ENCODE measurements around the gene NHEJ1.
A peak's percentile ranks its signal among the peaks of the same experiment; 100 is the strongest.

NHEJ1 gene

DNA sequence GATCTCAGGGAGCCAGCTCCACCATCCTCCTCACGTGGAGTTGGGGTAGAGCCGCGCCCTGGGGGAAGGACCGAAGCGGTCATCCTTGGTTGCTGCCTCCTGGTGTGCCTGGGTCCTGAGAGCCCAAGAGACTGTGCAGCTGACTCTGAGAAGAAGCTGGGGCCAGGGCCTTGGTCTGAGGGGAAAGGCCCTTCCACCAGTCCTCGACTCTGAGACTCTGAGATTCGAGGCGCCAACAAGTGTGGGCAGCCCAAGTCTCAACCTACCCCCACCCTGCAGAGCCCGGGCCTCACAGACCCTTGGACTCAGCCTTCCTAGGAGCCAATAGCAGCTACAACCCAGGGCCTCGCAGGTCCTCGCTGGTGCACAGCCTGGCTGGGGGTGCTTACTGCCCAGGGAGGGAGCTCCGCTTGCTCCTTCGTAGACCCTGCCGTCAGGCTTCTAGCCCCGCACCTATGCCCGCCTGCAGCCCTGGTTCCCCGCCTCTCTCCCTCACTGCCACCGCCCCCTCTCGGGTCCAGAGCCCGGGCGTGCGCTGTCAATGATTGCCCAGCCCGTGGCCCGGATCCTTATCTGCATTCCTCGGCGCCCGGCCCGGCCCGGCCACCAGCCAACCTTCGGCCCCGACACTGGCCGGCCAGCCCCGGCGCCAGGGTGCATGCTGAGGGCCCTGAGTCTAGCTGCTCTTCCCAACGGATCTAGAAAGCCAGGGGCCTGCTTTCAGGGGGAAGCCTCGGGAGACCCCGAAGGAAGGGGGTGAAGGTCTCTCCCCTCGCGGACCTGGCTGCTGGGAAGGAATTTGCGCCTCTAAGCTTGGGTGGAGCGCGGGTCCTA is 101.9 kb downstream of the NHEJ1 start:
- no peak for DNase-seq (ENCODE audit: low read depth in 2 of 2)

DNA sequence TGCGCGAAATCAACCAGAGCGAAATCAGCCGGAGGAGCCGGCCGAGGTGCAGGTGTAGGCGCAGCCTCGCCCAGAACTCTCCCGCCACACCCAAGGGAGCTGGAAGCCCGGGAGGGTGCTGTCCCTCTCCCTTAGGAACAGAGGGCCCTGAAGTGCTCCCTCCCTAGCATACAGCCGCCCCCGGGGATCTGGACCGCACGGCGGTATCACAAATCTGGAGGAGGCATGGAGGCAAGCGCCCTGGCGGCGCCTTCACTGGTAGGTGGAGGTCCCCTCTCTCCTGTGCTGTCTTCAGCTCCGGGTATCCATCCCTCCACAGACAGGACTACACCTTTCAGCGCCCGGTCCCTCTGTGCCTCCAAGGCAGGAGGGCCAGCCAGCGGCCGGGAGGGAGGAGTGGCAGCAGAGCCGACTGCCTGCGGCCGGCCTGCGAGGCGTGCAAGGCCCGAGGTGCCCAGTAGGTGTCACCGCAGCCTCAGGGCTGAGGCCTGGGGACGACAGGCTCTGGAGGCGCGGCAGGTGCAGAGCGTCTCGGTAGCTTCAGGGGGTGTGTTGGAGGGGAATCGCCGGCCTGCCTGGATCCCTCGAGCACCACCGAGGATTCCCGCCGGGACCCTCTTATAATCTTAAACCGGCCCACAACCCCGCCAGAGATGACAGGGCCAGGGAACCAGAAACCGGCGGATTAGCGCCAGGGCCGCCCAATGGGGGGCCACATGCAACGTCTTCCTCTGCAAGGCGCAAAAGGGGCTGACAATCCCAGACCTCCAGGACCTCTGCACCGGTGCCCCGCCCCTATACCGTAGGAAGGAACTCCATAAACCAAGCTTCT is 102.7 kb downstream of the NHEJ1 start:
- DNase-seq (ENCODE audit: low read depth in 2 of 2) = peak; percentile 66 to 75

- no peak for DNase-seq (ENCODE audit: low read depth in 2 of 2)
Observed at GRCh38 chr2:219056896-219057708, 103.5 kb downstream of the NHEJ1 start.

DNA sequence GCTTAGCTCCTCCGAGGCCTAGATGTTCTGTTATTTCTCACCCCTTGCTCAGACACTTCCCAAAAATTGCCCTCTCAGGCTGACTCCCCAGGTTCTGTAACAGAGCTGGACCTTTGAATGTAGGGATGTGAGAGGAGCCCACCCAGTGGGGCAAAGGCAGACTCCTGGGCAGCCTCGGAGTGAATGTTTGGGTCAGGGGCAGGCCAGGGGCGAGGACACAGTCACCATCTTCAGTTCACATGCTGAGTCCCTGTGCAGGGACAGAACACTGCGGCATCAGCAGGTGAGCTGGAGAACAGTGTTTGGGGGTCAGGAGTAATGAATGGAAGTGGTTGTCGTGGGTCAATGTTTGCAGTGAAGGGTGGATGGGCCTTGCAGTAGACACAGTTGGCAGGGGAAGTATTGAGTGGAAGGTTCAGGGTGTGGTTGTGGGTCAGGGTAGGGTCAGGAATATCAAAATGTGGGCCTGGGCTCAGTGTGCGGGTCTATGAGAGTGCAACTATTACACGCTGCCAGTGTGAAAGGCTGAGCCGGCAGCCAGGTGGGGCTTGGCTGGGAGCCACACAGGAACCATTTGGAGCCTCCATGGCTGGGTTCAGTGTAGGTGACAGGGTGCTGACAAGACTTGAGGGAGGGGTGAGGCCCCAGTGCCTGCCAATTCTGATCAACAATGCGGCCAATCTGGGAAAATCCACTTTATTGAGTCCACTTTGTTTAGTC is 104.3 kb downstream of the NHEJ1 start:
- no peak for DNase-seq (ENCODE audit: low read depth in 2 of 2)

- no peak for DNase-seq (ENCODE audit: low read depth in 2 of 2)
Observed at GRCh38 chr2:219054956-219055903, 105.4 kb downstream of the NHEJ1 start.

DNA sequence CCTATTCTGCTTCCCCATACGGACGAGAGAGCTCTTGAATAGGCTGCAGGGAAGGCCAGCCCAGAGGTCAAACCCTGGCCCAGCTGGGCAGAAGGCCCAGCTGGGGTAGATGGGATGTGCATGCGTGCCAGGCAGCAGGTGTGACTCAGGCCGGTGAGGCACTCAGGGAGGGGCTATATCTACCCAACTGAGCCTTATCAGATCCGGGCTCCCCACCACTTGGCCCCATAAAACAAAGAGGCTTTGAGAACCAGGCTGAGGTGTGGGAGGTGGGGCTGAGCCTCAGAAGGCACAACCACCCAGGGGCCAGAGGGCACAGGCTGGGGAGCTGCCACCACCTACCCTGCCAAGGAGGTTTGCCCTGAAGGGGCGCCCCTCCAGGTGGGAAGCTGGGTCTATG is 111.3 kb downstream of the NHEJ1 start:
- DNase-seq (ENCODE audit: low read depth in 2 of 2) = no peak

DNA sequence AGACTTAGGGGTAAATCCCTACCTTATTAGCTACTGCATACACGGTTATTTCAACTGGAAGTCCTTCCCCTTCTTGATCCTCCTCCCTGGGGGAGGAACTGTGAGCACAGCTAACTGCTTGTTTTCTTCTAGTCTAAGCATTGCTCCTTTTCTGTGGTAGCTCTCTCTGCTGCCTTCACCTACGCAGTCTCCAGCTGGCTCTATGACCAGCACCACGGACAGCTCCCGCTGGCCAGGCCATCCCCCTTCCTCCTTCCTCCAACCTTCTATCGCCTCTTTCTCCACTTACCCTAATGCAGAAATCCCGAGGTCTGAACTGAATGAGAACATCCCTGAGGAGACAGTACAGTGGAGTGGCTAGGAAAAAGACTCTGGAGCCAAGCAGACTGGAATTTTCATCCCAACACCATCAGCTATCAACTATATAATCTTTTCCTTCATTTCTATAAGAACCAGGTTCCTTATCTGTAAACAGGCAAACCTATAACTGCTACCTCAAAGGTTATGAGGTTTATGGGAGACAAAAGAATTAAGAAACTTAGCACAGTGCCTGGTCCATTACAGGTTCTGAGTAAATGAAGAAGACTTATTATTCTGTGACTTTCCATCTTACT is 114.6 kb downstream of the NHEJ1 start:
- no peak for DNase-seq (ENCODE audit: low read depth in 2 of 2)

GRCh38 chr2:219042750-219043149 is 117.9 kb downstream of the NHEJ1 start:
- DNase-seq (ENCODE audit: low read depth in 2 of 2) = no peak

GRCh38 chr2:219042157-219042556 is 118.5 kb downstream of the NHEJ1 start:
- DNase-seq (ENCODE audit: low read depth in 2 of 2) = no peak

- no peak for DNase-seq (ENCODE audit: low read depth in 2 of 2)
Observed at GRCh38 chr2:219041252-219041651, 119.4 kb downstream of the NHEJ1 start, which contains the start of gene CFAP65. CFAP65 (minus strand) TSS chr2:219041516; CDS start chr2:219039048, 2,468 bp downstream.

GRCh38 chr2:219038600-219038999 is 122.0 kb downstream of the NHEJ1 start:
- DNase-seq (ENCODE audit: low read depth in 2 of 2) = no peak

DNA sequence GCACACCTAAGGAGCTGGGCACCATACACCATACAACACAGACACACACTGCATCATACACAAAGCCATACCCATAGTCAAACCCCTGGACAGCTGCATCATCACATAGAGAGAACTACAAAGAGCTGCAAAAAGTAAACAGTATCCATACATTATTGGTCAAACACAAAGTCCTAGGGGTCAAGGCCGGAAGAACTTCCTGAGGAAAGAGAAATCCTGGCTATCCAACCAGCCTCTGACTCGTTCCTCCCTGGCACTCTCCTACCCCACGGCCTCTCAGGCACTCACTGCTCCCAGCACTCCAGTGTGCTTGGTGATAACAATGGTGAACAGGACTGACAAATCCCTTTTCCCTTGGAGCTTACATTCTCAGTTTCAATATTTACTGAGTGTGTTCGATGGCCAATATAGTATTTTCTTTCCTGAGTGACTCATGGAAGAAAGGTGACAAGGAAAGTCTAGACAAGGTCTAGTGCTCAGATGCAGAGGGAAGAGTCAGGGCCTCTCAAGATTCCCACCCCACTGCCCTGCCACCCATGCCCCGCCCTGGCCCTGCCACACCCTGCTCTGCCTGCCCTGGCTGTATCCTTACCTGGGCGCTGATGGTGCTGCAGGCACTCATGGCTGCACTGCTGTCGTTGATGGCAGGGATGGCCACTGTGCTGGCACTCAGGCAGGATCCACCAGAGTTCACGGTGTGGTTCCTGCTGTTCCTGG is 122.7 kb downstream of the NHEJ1 start:
- no peak for DNase-seq (ENCODE audit: low read depth in 2 of 2)

DNA sequence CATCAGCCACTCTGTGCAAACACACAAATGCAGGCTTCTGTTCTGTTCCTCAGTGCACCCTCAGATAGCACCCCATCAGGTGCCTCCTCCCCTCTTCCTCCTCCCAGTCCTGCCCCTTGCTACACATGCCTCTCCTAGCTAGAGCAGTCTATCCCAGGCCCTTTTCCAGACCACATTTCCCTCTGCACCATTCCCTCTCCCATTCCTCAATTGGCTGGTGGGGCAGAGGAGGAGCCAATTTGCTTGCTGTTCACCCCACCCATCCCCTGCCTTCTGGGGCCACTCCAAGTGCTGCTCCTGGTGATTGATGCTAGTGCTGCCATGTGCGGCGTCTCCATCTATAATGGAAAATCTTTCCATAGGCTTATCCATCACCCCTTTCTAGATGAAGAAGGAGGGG is 124.7 kb downstream of the NHEJ1 start:
- no peak for DNase-seq (ENCODE audit: low read depth in 2 of 2)

- DNase-seq (ENCODE audit: low read depth in 2 of 2) = no peak
Observed at GRCh38 chr2:219034823-219035222, 125.8 kb downstream of the NHEJ1 start.

DNA sequence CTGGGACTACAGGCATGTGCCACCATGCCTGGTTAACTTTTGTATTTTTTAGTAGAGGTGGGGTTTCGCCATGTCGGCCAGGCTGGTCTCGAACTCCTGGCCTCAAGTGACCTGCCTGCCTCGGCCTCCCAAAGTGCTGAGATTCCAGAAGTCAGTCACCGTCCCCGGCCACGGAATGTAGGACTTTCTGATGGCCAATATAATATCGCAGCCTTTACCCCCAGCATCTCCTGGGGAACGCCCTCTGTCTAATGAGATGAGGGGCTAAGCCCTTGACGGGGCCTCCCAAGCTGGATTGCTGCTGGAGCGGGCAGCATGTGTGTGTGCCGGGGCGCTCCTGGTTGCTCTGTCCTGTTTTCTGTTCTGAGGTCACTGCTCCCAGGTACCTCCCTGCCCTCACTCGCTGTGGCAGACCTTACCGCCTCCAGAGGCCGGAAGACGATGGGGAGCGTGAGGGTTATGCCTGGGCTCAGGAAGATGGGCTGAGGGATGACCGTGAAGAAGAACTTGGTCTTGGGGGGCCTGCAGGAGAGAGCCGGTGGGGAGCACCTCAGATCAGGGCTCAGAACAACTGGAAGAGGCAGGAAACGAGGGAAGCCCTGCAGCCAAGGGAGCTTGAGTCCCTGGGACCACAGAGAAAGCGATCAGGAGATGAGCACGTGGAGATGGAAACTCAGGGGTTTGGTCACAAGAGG is 128.4 kb downstream of the NHEJ1 start:
- no peak for DNase-seq (ENCODE audit: low read depth in 2 of 2)

DNA sequence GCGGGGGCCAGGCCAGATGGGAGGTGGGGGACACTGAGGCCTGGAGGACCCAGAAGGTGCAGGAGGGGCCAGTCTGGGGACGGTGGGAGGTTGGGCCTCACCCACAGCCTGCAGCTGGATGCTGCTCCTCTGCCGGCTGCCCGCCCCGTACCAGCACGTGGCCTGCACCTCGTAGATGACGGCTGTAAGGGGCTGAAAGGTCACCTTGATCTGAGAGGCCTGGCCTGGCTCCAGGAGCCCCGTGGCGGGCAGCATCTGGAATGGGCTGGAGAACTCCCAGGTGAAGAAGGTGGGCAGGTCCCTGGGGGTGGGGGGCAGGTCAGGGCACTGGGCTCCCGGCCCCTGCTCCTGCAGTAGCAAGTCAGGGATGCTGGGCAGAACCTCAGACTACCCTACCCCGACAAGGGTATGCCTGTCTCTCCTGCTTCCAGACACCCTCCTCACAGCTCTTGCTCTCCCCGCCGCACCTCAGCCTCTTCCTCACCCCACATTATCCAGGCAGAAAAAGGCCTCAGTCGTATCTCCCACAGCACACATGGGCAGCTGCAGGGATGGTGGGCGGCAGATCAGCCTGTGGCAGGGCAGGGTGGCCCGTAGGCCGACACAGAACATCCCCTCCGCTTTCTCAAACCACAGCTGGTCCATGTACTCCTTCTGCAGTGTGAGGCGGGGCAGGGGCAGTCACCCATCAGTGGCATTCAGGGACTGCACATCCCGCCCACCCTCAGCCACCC is 129.4 kb downstream of the NHEJ1 start:
- DNase-seq (ENCODE audit: low read depth in 2 of 2) = no peak

GRCh38 chr2:219030177-219030940 is 130.3 kb downstream of the NHEJ1 start:
- no peak for DNase-seq (ENCODE audit: low read depth in 2 of 2)
